Activated CD4-positive, alpha-beta T cell treated with anti-CD3 and anti-CD28 coated beads for 1 hour (primary cell): Measurements from ENCODE around the gene CEP112.
"Not testable (repeated sequence)": the region's sequence is repeated elsewhere in the genome, so short reads cannot be mapped to it uniquely, and the experiment has no call there.

Source experiments
- DNase-seq: peaks from one replicate; pipeline ENCODE4 v3.0.0-alpha.2; 2020

The CEP112 gene

DNA sequence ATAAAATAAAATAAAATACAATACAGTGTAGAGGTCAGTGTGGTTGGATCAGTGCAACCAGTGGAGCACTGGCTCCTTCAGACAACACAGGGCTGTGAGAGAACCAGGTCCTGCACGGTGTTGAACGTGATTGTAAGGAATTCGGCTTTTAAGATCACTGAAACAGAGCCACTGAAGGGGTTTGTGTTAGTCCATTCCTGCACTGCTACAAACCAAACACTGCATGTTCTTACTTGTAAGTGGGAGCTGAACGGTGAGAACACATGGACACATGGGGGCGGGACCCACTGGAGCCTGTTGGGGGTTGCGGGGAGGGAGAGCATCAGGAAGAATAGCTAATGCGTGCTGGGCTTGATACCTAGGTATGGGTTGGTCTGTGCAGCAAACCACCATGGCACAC is 437.3 kb downstream of the CEP112 start:
- DNase-seq: no peak

DNA sequence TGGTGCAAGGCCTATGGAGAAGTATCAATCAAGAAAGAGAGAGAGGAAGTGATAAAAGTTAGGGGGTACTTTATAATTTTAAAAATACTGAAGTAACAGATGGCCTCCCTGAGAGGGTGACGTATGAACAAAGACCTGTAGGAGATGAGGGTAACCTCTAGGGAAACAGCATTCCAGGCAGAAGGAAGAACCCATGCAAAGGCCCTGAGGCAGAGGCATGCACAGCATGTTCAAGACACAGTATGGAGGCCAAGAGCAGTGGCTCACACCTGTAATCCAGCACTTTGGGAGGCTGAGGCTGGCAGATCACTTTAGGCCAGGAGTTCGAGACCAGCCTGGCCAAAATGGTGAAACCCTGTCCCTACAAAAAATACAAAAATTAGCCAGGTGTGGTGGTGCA is 437.9 kb downstream of the CEP112 start:
- no peak for DNase-seq

DNA sequence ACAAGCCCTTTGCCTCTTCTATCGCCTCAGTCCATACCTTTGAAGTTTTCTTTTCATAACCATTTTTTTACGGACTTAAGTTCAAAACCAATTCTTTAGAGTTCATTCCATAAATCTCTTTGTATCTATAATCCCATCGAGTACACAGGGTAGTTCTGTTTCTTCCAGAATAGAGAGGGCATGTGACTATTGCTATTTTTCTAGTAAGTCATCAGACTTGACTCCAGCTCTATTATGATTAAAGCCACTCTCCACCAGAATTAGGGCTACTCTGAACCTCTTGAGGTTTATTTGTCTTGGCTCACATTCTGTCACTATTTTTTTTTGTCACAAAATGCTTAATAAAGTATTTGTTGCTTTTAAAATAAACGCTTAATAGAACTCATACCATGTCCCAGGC is 438.6 kb downstream of the CEP112 start:
- no peak for DNase-seq

DNA sequence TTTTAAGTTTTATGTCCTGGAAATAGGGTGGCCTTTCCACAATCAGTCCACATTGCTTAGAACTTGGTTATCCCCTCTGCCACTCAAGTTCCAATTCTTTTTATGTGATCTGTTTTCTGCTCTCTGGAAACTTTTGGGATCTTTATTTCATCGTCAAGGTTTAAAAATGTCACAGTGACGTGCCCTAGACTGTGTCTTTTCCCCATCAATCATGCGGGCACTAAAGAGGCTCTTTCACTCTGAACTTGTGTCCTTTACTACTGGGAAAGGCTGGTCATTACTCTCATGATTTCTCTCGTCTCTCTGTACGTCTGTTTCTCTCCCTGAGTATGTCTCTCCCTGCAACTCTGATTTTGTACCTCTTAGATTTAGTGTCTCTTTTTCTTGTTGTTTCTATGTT is 440.7 kb downstream of the CEP112 start:
- no peak for DNase-seq

DNA sequence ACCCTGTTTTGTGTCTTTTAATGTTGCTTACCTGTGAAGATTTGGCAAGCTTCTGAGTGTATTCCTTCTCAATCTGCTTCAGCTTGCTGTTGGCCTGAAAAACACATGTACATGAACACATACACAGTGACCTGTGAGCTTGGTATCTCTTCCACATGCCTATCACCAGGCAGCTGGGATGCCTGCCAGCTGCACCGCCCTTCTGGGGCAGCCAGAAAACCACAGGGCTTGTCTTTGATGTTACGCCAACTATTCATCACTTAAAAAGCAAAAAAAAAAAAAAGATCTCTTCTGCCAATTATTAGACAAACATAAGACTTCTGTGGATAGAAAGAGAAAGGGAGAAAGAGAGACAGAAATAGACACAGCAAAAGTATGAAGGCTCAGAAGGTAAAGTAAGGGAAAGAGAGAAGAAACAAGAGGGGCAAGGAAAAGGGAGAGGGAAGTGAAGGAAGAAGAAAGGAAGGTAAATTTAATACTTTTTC is 441.3 kb downstream of the CEP112 start:
- DNase-seq: peak; percentile 33

DNA sequence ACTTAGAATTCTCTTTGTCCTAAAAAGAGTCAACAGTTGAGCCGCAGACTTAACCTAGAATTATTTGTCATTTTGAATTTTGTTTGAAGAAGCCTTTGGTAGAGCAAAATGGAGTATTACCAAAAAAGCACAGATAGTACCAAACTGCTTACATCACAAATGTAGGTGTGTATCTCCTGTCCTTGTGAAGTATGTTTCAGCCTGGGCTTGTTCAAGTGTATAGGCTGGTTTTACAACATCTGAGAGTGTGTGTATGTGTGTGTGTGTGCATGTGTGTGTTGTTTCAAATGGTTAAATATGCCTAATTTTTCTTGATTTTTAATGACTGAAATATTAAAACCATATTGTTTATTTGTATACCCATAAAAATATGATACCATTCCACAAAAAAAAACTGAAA is 441.8 kb downstream of the CEP112 start:
- no peak for DNase-seq

DNA sequence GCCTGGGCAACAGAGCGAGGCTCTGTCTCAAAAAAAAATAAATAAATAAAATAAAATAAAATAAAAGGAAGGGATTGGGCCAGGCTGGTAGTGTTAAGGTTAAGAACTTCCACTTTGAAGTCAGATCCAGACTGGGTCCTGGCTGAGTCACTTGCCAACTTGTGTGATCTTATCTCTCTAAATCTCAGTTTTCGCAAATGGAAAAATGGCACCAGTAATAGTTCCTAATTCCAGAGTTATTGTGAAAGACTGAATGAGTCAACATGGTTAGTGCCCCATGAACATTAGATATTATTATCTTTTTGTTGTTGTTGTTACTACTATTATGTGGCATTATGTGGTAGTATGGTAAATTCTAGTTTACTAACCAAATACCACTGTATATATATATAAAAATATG is 442.5 kb downstream of the CEP112 start:
- DNase-seq: no peak

DNA sequence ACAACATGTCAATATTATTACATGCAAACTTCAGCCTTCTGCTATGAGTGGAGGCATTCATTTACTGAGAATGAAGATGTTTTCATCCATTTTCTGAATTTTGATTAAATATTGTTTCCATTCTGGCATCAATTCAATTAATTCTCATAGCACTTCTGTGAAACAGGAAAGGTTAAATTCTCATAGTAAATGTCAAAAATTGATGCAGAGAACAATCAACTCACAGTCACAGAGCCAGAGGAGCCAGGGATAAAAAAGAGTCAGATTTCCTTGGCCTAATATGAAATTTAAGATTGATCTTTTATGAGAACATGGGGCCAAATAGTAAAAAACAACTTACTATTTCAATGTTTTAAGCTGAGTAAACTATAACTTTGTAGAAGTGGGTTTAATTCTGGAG is 446.7 kb downstream of the CEP112 start:
- DNase-seq: no peak

DNA sequence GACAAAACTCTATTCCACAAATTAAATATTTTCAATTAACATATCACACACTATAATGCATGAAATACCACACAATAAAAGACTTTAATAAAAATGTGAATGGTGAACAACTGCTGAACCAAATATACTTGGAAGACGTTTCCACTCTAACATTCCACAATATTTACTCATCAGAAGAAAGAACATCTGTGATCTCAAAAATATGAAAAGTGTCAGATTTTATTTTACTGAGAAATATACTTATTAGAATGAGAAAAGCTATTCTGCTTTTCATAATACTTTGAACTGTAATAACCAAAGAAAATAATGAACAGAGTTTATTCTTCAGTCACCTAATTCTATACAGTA is 448.7 kb downstream of the CEP112 start:
- no peak for DNase-seq

DNA sequence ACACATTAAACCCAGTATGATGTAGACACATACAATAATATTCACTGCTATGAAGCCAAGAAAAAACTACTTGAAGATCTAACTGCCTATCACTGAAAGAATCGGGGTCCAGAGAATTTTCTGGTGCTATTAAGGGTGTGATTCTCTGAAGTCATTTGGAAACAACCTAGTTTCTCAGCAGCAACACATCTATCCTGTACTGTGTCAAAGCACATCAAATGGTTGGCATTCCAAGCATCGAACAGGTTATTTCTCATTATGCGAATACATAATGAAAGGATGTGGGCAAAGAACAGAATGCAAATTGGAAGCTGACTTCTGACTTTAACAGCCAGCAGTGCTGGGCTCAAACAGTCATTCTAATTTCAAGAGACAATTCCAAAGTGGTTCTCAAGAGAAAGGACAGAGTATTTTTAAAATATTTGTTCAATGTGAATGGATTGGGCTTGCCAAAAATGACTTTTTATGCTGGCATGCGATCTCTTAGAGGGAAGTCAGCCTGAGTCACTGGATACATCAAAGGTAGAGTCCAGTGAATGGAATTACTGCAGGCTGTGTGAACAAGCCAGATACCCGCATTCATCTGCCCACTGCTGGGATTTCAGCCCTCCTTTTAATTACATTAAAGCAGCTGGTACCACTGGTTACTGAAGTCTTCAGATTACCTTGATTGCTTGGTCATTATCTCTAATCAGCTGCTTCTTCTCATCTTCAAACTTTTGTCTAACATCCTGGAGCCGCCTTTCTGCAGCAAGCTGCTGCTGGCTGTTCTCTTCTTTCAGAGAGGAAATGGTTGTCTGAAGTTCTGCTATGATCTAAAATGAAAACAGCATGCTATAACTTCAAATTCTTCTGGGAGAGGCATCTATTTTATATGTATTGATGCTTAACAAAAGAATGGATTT is 449.3 kb downstream of the CEP112 start:
- DNase-seq: no peak

DNA sequence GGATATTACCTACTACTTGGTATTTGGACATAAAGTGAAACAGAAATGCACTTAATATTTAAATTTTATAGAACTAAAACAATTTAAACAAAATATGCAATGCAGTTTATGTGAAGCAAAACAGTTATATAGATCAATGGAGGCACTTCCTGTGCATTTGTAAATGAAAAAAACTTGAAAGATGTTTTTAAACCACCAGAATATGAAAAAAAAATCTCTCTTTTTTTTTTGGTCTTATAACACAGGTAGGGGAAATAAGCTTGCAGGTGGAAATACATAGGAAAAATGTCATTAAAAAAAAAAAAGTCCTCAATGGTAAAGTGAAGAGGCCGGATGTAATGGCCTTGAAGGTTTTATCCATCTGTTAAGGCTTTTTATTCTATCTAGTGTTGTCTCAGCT is 450.2 kb downstream of the CEP112 start:
- DNase-seq: no peak

DNA sequence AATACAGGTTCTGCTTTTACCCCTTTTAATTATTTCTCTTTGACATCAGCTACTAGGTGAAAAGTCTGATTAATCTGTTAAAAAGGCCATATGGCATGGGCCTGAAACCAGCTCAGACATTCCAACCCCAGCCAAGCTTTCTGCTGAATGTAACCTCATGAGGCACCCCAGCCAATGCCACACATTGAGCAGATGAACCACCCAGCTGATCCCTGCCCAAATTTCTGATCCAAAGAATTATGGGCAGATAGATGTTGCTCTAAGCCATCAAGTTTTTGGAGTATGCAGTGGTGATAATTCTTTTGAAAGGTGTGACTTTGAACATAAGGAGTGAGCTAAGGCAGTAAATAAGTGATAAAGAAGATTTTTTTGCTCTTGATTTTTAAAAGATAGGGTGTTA is 452.9 kb downstream of the CEP112 start:
- no peak for DNase-seq

DNA sequence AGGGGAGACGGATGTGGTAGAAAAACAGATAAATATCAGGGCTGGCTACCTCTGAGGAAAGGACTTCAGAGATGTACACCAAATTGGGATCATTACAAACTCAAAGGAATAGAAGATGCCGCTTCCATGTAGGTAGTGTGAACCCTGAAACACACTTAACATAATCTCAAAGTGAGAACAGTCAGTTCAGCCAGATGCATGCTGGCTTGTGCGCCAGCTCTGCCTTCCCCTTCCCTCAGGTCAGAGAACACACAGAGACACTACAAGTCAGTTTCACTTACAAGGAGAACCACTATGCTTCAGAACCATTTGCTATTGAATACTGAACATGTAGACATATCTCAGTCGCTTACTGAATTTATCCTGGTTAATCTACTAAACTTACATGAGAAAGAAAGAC is 454.5 kb downstream of the CEP112 start:
- DNase-seq: no peak

DNA sequence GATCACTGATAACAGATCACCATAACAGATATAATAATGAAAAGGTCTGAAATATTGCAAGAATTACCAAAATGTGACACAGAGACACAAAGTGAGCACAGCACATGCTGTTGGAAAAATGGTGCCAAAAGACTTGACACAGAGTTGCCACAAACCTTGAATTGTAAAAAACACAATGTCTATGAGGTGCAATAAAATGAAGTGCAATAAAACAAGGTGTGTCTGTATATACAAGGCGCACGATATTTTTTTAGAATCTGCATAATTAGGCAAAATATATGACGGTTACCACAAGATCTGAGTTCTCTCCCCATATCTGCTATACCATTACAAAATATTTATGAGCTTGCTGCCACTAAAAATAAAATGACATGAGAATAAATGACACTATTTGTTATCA is 458.6 kb downstream of the CEP112 start:
- no peak for DNase-seq

DNA sequence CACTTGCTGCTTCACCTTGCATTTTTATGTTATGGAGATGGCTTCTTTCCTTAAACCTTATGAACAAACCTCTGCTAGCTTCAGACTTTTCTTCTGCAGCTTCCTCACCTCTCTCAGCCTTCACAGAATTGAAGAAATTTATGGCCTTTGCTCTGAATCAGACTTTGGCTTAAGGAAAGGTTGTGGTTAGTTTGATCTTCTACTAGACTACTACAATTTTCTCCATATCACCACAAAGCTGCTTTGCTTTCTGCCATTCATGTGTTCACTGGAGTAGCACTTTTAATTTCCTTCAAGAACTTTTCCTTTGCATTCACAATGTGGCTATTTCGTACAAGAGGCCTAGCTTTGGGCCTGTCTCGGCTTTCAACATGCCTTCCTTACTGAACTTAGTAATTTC is 459.3 kb downstream of the CEP112 start:
- DNase-seq: not testable (repeated sequence)

DNA sequence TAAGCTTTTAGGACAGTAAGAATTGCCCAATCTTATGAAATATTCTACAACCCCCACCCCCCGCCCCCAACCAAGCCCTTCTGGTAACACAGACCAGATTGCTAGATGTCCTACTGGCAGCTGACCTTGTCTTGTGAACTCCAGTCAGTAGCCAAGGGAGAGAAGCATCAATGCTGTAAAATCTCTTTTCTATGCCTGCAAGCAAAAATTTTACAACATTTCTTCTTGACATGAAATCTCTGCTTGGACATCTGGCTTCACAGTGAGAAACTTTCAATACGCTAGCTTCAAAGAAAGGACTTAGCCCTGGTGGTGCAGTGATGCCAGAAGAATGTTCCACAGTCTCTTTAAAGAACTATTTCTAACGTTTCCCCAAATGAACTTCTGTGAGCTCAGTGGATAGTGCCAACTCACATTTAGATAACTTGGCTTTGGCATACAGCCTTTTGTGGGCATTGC is 461.2 kb downstream of the CEP112 start:
- DNase-seq: no peak

DNA sequence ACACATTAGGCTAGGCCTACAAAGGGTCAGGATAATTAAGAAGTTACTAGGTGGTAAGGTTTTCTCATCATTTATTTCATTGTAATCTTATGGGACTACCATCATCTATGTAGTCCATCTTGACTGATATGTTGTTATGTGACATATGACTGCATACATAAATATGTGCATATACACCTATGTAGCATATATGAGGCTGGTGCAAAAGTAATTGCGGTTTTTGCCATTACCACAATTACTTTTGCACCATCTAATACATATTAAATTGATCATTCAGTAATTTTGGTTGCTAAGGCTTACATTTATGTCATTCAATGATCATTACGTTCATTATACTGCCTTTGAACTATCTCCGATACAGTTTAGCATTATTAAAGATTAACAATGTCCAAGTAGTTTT is 462.7 kb downstream of the CEP112 start:
- DNase-seq: no peak

DNA sequence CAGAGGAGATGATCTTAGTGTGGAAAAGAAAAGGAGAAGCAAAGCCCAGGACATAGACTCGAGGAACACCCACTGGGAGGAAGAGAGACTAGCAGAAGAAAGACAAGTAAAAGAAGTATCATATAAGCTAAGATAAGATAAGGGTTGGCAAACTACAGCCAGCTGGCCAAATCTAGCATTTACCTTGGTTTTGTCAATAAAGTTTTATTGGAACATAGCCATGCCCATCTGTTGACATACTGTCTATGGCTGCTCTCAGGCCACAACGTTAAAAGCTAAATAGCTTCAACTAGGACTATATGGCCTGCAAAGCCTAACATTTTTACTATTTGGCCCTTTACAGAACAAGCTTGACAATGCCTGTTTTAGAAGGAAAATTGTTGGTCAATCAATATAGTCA is 464.1 kb downstream of the CEP112 start:
- DNase-seq: no peak

DNA sequence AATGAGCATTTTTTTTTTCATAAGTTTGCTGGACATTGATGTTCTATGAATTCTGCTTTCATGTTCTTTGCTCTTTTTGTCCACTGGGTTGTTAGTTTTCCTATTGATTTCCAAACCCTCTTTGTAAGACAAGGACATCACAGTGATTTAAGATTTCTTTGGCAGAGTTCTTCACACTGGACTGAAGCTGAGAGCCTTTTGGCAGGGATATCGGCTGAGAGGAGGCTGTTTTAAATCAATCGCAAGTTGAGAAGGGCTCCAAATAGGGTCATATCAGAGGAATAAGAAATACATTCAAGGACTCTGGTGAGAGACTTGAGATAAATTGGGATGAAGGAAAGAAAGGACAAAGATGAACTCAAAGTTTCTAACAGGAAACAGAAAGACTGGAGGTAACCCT is 464.7 kb downstream of the CEP112 start:
- DNase-seq: no peak

DNA sequence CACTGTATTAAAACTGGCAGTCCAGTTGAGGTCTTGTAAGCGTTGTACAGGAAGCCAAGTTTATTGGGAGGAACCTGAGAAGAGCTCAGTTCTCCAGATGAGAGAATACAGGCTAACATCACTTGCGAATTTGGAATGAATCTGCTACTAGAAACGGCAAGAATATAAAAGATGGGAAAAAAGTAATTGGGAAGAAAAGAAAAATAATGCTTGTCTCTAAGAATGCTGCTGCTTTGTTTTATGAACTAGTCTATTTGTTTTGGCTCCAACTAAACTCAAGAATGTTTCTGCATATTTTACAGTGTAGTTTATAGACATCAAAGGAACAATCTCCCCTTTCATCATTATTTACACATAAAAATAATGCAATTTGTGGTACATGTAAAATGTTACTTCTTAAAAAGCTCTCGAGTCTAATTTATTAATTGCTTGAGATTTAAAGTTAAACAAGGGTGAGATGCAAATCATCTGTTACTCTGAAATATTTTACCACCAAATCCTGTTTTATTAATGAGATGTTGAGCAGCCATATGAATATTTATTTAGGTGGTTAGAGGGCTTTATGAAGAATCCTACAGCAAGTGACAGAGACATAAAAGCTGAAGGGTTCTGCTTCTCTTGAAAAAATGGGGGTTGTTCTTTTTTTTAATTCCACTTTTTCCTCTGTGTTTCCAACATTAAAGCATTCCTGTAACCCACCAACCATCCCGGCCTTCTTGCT is 468.3 kb downstream of the CEP112 start:
- DNase-seq: no peak

DNA sequence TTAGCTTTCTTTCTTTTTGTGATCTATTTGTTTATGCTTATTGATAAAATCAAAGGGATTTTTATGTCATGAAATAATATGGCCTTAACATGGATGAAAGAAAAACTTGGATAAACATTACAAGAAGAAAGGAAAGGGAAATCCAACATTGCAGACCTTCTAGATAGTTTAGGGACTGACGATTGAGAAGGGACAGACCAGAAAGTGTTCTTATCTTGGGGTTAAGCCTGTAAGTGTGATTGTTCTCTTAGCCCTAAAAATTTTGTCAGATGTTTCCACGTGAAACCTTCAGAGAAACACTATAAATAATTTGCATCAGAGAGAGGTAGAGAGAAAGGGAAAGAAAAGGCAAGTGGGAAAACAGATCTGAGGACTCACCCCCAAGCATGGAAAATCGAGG is 473.3 kb downstream of the CEP112 start:
- DNase-seq: no peak

DNA sequence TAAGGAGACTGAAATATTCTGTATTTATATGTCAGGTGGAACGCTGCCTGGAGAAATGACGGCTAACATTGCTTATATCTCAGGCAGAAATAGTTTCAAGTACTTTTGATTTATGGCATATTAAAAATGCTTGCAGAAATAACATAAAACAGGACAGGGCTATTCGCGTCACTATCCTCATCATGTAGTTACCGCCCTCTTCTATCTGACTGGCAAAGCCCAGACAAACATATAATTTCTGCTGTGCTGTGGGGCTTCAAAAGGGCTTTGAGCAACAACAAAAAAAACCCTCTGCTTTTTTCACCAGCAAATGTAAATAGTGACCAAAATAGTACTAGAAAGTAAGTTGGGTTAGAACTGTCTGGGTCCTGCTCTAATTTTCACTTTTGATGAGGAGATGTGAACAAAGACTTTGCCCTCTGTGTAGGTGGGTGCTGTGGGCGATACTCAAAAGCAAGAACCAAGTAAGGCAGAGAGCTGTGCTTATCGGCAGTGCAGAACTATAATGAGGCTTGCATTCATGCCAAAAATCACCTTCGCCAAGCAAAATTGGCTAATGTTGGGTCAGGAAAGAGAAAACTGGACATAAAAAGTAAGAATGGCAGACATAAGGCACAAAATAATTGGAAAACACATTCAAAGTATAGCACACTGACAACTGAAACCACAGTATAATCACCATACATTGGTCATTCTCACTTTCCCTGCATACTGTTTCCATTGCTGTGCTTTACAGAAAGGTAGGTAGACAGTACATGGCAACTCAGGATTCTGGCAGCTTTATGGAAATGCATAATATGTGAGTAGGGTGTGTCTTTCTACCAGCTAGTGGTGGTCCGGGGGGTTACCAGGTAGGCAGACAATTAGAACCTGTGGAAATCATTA is 479.3 kb downstream of the CEP112 start:
- DNase-seq: no peak

DNA sequence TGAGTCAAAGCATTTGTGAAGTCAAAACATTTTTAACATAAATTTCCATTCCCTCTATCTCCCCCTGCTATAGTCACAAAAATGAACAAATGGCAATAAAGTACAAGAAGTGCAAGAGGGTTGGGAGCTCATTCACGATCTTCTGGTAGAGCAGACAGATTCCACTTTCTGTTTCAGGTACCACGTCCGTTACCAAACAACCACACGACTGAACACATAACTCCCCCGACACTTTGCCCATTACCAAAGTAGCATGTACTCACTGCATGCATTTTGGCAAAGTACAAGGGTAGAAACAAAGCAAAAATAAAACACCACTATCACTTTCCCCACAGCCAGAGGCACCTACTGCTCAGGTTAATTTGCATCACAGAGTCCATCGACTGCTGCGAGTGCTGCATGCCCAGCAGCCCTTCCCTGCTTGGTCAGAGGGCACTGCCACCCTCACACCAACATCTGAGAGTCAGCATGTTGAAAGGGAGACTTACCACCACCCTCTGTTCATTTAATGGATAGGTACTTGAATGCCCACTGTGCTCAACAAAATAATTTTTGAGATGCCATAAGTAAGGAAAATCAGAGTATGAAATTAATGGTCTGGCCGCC is 480.2 kb downstream of the CEP112 start:
- DNase-seq: no peak
